ENCODE measurements around the gene OTOF. TPM values are rescaled to one million over a fixed set of nuclear protein-coding genes. Genes with fewer than 3 reads are reported as not detected.

OTOF gene
- total and polyA plus RNA-seq, 2 donors (not counting 3 experiments of a cell fraction or from before 2014, with no cell fraction given) = 0.06 to 0.22 TPM

GRCh38 chr2:26492749-26493515 is 15.0 kb upstream of the OTOF start:
- Histone ChIP-seq H3K4me1 (ENCODE audit: control insufficient read depth, extremely low read depth, insufficient read depth, low read length) (peaks cover 41% of the 10 kb centered on the region), H3K27ac (ENCODE audit: insufficient read depth, low read depth, low read length) (peak overlapping the region; percentile 93), H3K36me3 (ENCODE audit: control insufficient read depth in 2 of 2, extremely low read depth in 1 of 2, insufficient read depth in 2 of 2, low read length in 2 of 2) (no peaks in the 10 kb centered on the region), H3K9me3 (replicated peaks; ENCODE audit: control insufficient read depth, insufficient read depth, low read length) (no peaks in the 10 kb centered on the region), H3K27me3 (ENCODE audit: control insufficient read depth in 2 of 2, insufficient read depth in 2 of 2, low read length in 2 of 2) (no peaks in the 10 kb centered on the region), H2AFZ (ENCODE audit: low read depth, low read length) (peak overlapping the region; percentile 9), H3K79me2 (ENCODE audit: control insufficient read depth, insufficient read depth, low read length) (no peaks in the 10 kb centered on the region), H3K4me2 (ENCODE audit: insufficient read depth, low read length) (no peak overlapping the region), H3K9ac (replicated peaks; ENCODE audit: extremely low read depth, insufficient read depth, low read length) (no peak overlapping the region), H4K20me1 (replicated peaks; ENCODE audit: control insufficient read depth, extremely low read depth, insufficient read depth, low read length) (no peaks in the 10 kb centered on the region), H3K4me3 (replicated peaks in 1 of 3; ENCODE audit: insufficient read depth in 1 of 3, low read depth in 1 of 3, low read length in 3 of 3) (no peak overlapping the region), H3K9me1 (replicated peaks; ENCODE audit: control insufficient read depth, extremely low read depth, insufficient read depth, low read length) (no peaks in the 10 kb centered on the region)
- BruUV-seq (replicated peaks) = no TSS peak
- no peak for TF ChIP-seq MYC (IDR thresholded peaks at IDR 0.05; ENCODE audit: low read depth, low read length)
- ChIA-PET POLR2A (no interaction called here), CTCF (interaction anchor here (2.3 kb wide), 1 partner anchor 10 kb away, joined by 10 read pairs; no protein-coding TSS in a partner anchor)
- FAIRE-seq = peak; percentile 21
- intact Hi-C loops (cut with micrococcal nuclease) = loop anchor here (1.0 kb wide), 1 partner anchor 10 kb away; no protein-coding TSS in a partner anchor
- DNase-seq (ENCODE audit: low read depth, low spot score) = peak; percentile 22
- dilution Hi-C loops (cut with MboI; ENCODE audit: extremely low pct_ligation_motif_present, low sequenced_read_pairs) = no loop called here

DNA sequence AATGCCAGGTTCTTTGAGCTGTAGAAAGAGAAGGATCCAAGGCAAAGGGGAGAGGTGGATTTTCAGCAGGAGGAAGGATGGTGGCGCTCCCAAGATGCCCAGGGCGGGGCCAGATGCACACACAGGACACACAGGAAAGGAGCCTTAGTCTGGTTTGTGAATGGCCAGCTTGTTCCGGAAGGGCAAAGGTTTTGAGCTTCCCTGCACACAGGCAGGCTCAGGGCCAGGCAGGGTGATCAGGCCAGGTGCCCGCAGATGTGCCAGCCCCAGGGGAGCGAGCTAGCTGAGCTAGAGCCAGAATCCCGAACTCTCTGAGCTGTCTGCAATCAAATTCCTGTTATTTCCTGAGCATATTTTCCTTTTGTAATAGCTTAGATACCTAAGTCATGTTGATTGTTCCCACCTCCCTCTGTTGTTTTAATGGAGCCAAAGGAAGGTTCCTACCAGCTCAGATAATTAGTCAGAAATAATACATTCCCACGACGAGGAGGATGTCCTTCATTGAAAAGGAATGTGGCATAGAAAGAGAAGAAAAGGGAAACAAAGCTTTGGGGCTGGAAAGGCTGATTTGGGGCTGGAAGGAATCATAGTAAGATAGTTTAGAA is 13.7 kb upstream of the OTOF start:
- ChIA-PET POLR2A (interaction anchor here (0.6 kb wide), 1 partner anchor 45 kb away, joined by 6 read pairs; no protein-coding TSS in a partner anchor), CTCF (interaction anchor here (0.7 to 2.3 kb wide), 7 partner anchors 11 to 254 kb away, joined by 3 to 10 read pairs (median 3); no protein-coding TSS in a partner anchor)
- Histone ChIP-seq H3K27ac (ENCODE audit: insufficient read depth, low read depth, low read length) (peak overlapping the region; percentile 93), H3K36me3 (ENCODE audit: control insufficient read depth in 2 of 2, extremely low read depth in 1 of 2, insufficient read depth in 2 of 2, low read length in 2 of 2) (no peaks in the 10 kb centered on the region), H3K79me2 (ENCODE audit: control insufficient read depth, insufficient read depth, low read length) (no peaks in the 10 kb centered on the region), H3K27me3 (ENCODE audit: control insufficient read depth in 2 of 2, insufficient read depth in 2 of 2, low read length in 2 of 2) (no peaks in the 10 kb centered on the region), H3K4me2 (ENCODE audit: insufficient read depth, low read length) (peak overlapping the region; percentile 37), H3K9me3 (replicated peaks; ENCODE audit: control insufficient read depth, insufficient read depth, low read length) (no peaks in the 10 kb centered on the region), H3K4me3 (replicated peaks in 1 of 3; ENCODE audit: insufficient read depth in 1 of 3, low read depth in 1 of 3, low read length in 3 of 3) (peak overlapping the region in 1 of 3 experiments; percentile 3), H2AFZ (ENCODE audit: low read depth, low read length) (peak overlapping the region; percentile 23), H3K9me1 (replicated peaks; ENCODE audit: control insufficient read depth, extremely low read depth, insufficient read depth, low read length) (no peaks in the 10 kb centered on the region), H4K20me1 (replicated peaks; ENCODE audit: control insufficient read depth, extremely low read depth, insufficient read depth, low read length) (no peaks in the 10 kb centered on the region), H3K9ac (replicated peaks; ENCODE audit: extremely low read depth, insufficient read depth, low read length) (peak overlapping the region; percentile 46), H3K4me1 (ENCODE audit: control insufficient read depth, extremely low read depth, insufficient read depth, low read length) (peaks cover 29% of the 10 kb centered on the region)
- DNase-seq (ENCODE audit: low read depth, low spot score) (peak; percentile 91), FAIRE-seq (peak; percentile 97)
- no TSS peak for BruUV-seq (replicated peaks)
- peak; percentile 69 for TF ChIP-seq JUN (IDR thresholded peaks at IDR 0.05; ENCODE audit: borderline replicate concordance, insufficient read depth, insufficient read length, low read depth)
- no peak for TF ChIP-seq MYC (IDR thresholded peaks at IDR 0.05; ENCODE audit: low read depth, low read length)
- dilution Hi-C loops (cut with MboI; ENCODE audit: extremely low pct_ligation_motif_present, low sequenced_read_pairs) (no loop called here), intact Hi-C loops (cut with micrococcal nuclease) (loop anchor here (1.0 to 2.0 kb wide), 2 partner anchors 12 to 37 kb away; no protein-coding TSS in a partner anchor)

All from endothelial cell of umbilical vein (primary cell).